A673 (cell line): Measurements from ENCODE around the gene ZFYVE1. TPM values are rescaled to one million over a fixed set of nuclear protein-coding genes. Genes with fewer than 3 reads are reported as not detected.
A peak's percentile ranks its signal among the peaks of the same experiment; 100 is the strongest.

Experiments
- BruUV-seq: library from RNA; stranded (reverse); fragments of 400-500 nt; replicated peaks from 2 replicates; lab custom pipeline; 2021; lab: Mats Ljungman, UMichigan
- CTCF ChIA-PET: fragments of 300-600 bp; sonication (Branson Sonifier 250); formaldehyde crosslinking; loops from one replicate; lab custom pipeline; 2022; ENCODE audit warnings: antibody characterized with exemption; lab: Charles Lee
- POLR2A ChIA-PET: fragments of 300-600 bp; sonication (Branson Sonifier 250); formaldehyde crosslinking; loops from one replicate; lab custom pipeline; 2022; ENCODE audit warnings: antibody characterized with exemption; ENCODE audit not compliant: low non-redundant PET; lab: Charles Lee
- DNase-seq: peaks from one replicate; pipeline ENCODE4 v3.0.0-alpha.2; 2015; ENCODE audit warnings: low spot score
- H3K27ac ChIP-seq: fragments of 200-600 bp; sonication (generic); 2 replicates; pipeline ENCODE4 v1.5.1; 2016; ENCODE audit warnings: mixed run types, low read depth, mild to moderate bottlenecking, mixed read lengths, antibody characterized with exemption, low read length; ENCODE audit not compliant: poor library complexity, severe bottlenecking
- H3K27me3 ChIP-seq: fragments of 200-600 bp; sonication (generic); replicated peaks from 2 replicates; pipeline ENCODE4 v1.6.1; 2017; ENCODE audit warnings: mixed run types, low read depth, mild to moderate bottlenecking, mixed read lengths, antibody characterized with exemption, low read length; ENCODE audit not compliant: insufficient read depth, poor library complexity
- H3K36me3 ChIP-seq: fragments of 200-600 bp; sonication (generic); 2 replicates; pipeline ENCODE4 v1.6.1; 2016; ENCODE audit warnings: mixed run types, mild to moderate bottlenecking, mixed read lengths, antibody characterized with exemption, low read length; ENCODE audit not compliant: insufficient read depth, poor library complexity, severe bottlenecking
- H3K4me1 ChIP-seq: fragments of 200-600 bp; sonication (generic); 2 replicates; pipeline ENCODE4 v1.6.1; 2017; ENCODE audit warnings: mixed run types, mild to moderate bottlenecking, mixed read lengths, antibody characterized with exemption, low read length; ENCODE audit not compliant: insufficient read depth, poor library complexity, severe bottlenecking
- H3K4me3 ChIP-seq: fragments of 200-600 bp; sonication (generic); 2 replicates; pipeline ENCODE4 v1.5.1; 2016; ENCODE audit warnings: low read depth, mixed run types, mild to moderate bottlenecking, mixed read lengths, low read length; ENCODE audit not compliant: poor library complexity, severe bottlenecking
- H3K9me3 ChIP-seq: fragments of 200-600 bp; sonication (generic); 2 replicates; pipeline ENCODE4 v1.6.1; 2016; ENCODE audit warnings: mixed run types, low read depth, mild to moderate bottlenecking, mixed read lengths, antibody characterized with exemption, low read length; ENCODE audit not compliant: poor library complexity, severe bottlenecking
- CTCF ChIP-seq: fragments of 300-800, 200-600 bp; sonication (generic); conservative IDR thresholded peaks from 2 replicates; pipeline ENCODE4 v1.5.1; 2017; ENCODE audit warnings: low read depth, mild to moderate bottlenecking, antibody characterized with exemption, low read length, moderate library complexity, mixed read lengths
- EZH2 ChIP-seq: fragments of 200-600 bp; sonication (generic); IDR thresholded peaks from 2 replicates; pipeline ENCODE4 v1.6.1; 2017; ENCODE audit warnings: borderline replicate concordance, low read depth, mild to moderate bottlenecking, mixed read lengths, antibody characterized with exemption, low read length; ENCODE audit not compliant: poor library complexity, severe bottlenecking
- intact Hi-C: fragments of 100-400 bp; cut with micrococcal nuclease; formaldehyde crosslinking; loops from one replicate; pipeline ENCODE4 v1.10.0; 2022; ENCODE audit not compliant: unreplicated experiment
- total RNA-seq: library from RNA; stranded (reverse); gene quantifications from 2 replicates; pipeline ENCODE4 v1.2.3, GENCODE V29; 2021

Gene ZFYVE1
- total RNA-seq, 1 experiment from 2014 or later: 7.8 TPM

- intact Hi-C loops: no loop called here
- no TSS peak for BruUV-seq
- Histone ChIP-seq H3K9me3 (no peaks in the 10 kb centered on the region), H3K4me1 (no peaks in the 10 kb centered on the region), H3K27me3 (no peaks in the 10 kb centered on the region), H3K27ac (no peak overlapping the region), H3K4me3 (no peak overlapping the region), H3K36me3 (no peaks in the 10 kb centered on the region)
- TF ChIP-seq CTCF (no peak), EZH2 (no peak)
- ChIA-PET POLR2A (no interaction called here), CTCF (no interaction called here)
- DNase-seq: no peak
These were observed 102.6 kb downstream of the ZFYVE1 start for GRCh38 chr14:72924337-72924736.

- H3K27me3 ChIP-seq: no peaks in the 10 kb centered on the region
- TF ChIP-seq EZH2 (no peak), CTCF (no peak)
- ChIA-PET CTCF (no interaction called here), POLR2A (no interaction called here)
- H3K27ac ChIP-seq: no peak overlapping the region
- H3K4me1 ChIP-seq: no peaks in the 10 kb centered on the region
- DNase-seq: no peak
- H3K9me3 ChIP-seq: no peaks in the 10 kb centered on the region
- no peak overlapping the region for H3K4me3 ChIP-seq
- intact Hi-C loops: no loop called here
- H3K36me3 ChIP-seq: no peaks in the 10 kb centered on the region
- BruUV-seq: no TSS peak
These were observed 105.5 kb downstream of the ZFYVE1 start for GRCh38 chr14:72921396-72921795.

- intact Hi-C loops: no loop called here
- peak; percentile 31; the same call in 1 of the 2 replicates for TF ChIP-seq CTCF
- TF ChIP-seq EZH2: no peak
- H3K4me3 ChIP-seq: no peak overlapping the region
- H3K9me3 ChIP-seq: no peaks in the 10 kb centered on the region
- ChIA-PET CTCF (no interaction called here), POLR2A (no interaction called here)
- no TSS peak for BruUV-seq
- H3K27me3 ChIP-seq: no peaks in the 10 kb centered on the region
- H3K36me3 ChIP-seq: no peaks in the 10 kb centered on the region
- no peak overlapping the region for H3K27ac ChIP-seq
- no peaks in the 10 kb centered on the region for H3K4me1 ChIP-seq
- no peak for DNase-seq
These were observed 106.9 kb downstream of the ZFYVE1 start for GRCh38 chr14:72920008-72920407.

Other genes starting within 250 kb of the ZFYVE1 start
- 15.7 and 17.6 TPM in 2 replicates for gene DPF3, start 133.0 kb downstream of the ZFYVE1 start, total RNA-seq
- gene DCAF4, start 100.6 kb downstream of the ZFYVE1 start, total RNA-seq: 23.4 and 25.1 TPM in 2 replicates
- 112 and 123 TPM in 2 replicates for gene RBM25, start 31.4 kb upstream of the ZFYVE1 start, total RNA-seq
- 38.7 and 41.9 TPM in 2 replicates for gene PSEN1, start 109.4 kb upstream of the ZFYVE1 start, total RNA-seq
- gene PAPLN, start 210.4 kb upstream of the ZFYVE1 start, total RNA-seq: 0.31 and 0.75 TPM in 2 replicates